ENCODE measurements around the gene KDM6B. TPM values are rescaled to one million over a fixed set of nuclear protein-coding genes. Genes with fewer than 3 reads are reported as not detected.

KDM6B gene
- total RNA-seq, 1 donor from 2014 or later = 117 TPM

DNA sequence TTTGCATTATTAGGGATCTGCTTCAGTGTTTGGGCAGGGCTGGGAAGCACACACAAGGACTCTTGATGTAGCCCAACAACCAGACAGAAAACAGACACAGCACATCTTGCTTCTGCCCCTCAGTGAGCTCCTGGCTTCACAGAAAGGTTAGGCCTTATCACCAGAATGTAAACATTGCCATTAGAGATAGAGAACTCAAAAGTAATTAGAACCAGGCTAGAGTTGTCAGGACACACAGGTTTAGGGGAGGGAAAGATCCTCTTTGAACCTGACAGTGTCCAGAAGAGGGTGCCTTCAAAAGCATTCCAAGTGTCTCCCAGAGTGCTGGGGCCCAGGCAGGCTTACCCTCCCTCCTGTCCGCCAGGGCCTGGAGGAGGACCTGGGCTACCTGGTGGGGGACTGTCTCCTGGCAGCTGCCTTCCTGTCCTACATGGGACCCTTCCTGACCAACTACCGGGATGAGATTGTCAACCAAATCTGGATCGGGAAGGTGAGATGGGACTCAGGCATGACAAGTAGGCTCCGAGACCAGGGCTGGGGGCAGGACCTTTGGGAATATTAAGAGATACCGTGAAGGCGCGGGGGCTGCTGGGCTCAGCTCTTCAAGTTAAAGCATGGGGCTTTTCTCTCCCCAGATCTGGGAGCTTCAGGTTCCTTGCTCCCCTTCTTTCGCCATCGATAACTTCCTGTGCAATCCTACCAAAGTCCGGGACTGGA is 16.9 kb upstream of the KDM6B start:
- Mint-ChIP-seq H3K36me3 (ENCODE audit: insufficient read depth) (no peaks in the 10 kb centered on the region), H3K4me1 (ENCODE audit: low read depth) (peaks cover 10% of the 10 kb centered on the region), H3K4me3 (ENCODE audit: low read depth) (no peak overlapping the region), H3K27me3 (peaks cover 60% of the 10 kb centered on the region), H3K9me3 (ENCODE audit: low read depth) (no peaks in the 10 kb centered on the region), H3K27ac (no peak overlapping the region)
- TF ChIP-seq CTCF (IDR thresholded peaks at IDR 0.05; ENCODE audit: unreplicated experiment) = no peak
- DNase-seq (ENCODE audit: low spot score, unreplicated experiment) = no peak

DNA sequence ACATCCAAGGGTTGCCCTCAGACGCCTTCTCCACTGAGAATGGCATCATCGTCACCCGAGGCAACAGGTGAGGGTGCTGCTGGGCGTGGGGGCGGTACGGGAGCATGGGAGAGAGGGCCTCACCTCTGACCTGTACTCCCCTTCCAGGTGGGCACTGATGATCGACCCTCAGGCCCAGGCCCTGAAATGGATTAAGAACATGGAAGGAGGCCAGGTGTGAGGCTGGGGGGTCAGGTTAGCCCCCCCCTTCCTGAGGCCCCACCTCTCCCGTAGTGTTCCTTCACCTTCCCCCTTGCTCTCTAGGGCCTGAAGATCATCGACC is 16.4 kb upstream of the KDM6B start:
- Mint-ChIP-seq H3K9me3 (ENCODE audit: low read depth) (no peaks in the 10 kb centered on the region), H3K27me3 (peaks cover 64% of the 10 kb centered on the region), H3K27ac (no peak overlapping the region), H3K36me3 (ENCODE audit: insufficient read depth) (no peaks in the 10 kb centered on the region), H3K4me3 (ENCODE audit: low read depth) (no peak overlapping the region), H3K4me1 (ENCODE audit: low read depth) (peaks cover 10% of the 10 kb centered on the region)
- TF ChIP-seq CTCF (IDR thresholded peaks at IDR 0.05; ENCODE audit: unreplicated experiment) = no peak
- DNase-seq (ENCODE audit: low spot score, unreplicated experiment) = no peak

- Mint-ChIP-seq H3K4me3 (ENCODE audit: low read depth) (no peak overlapping the region), H3K36me3 (ENCODE audit: insufficient read depth) (no peaks in the 10 kb centered on the region), H3K9me3 (ENCODE audit: low read depth) (no peaks in the 10 kb centered on the region), H3K27ac (no peak overlapping the region), H3K27me3 (peaks cover 65% of the 10 kb centered on the region), H3K4me1 (ENCODE audit: low read depth) (peaks cover 10% of the 10 kb centered on the region)
- TF ChIP-seq CTCF (IDR thresholded peaks at IDR 0.05; ENCODE audit: unreplicated experiment) = no peak
- DNase-seq (ENCODE audit: low spot score, unreplicated experiment) = no peak
Observed at GRCh38 chr17:7818026-7818425, 16.0 kb upstream of the KDM6B start.

DNA sequence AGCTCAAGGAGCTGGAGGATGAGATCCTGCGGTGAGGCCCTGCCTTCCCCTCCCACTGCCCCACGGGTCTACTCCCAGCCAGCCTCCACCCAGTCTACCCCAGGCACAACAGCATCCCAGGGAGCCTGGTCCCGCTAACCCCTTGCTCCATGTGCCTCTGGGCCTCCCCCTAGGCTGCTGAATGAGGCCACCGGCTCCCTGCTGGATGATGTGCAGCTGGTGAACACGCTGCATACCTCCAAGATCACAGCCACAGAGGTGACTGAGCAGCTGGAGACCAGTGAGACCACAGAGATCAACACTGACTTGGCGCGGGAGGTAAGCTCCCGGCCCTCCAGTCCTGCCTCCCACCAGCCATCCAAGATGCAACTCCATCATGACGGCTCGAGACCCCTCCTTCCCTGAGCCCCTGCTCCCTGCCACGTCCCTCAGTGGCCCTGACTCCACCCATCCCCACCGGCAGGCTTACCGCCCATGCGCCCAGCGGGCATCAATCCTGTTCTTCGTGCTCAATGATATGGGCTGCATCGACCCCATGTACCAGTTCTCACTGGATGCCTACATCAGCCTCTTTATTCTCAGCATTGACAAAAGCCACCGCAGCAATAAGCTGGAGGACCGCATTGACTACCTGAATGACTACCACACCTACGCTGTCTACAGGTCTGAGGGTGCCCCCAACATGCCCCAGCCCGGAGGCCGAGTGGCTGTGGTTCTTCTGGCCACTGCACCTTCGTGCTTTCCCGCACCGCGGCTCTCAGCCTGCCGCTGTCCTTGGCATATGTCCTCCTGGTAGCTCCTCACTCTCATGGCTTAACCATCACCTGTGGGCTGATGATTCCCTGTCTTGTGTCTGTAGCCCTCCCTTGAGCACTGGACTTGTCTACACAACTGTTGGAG is 15.0 kb upstream of the KDM6B start:
- H3K36me3 Mint-ChIP-seq (ENCODE audit: insufficient read depth) = no peaks in the 10 kb centered on the region
- no peak overlapping the region for H3K4me3 Mint-ChIP-seq (ENCODE audit: low read depth)
- DNase-seq (ENCODE audit: low spot score, unreplicated experiment) = no peak
- peaks cover 10% of the 10 kb centered on the region for H3K4me1 Mint-ChIP-seq (ENCODE audit: low read depth)
- H3K9me3 Mint-ChIP-seq (ENCODE audit: low read depth) = no peaks in the 10 kb centered on the region
- H3K27ac Mint-ChIP-seq = no peak overlapping the region
- no peak for TF ChIP-seq CTCF (IDR thresholded peaks at IDR 0.05; ENCODE audit: unreplicated experiment)
- H3K27me3 Mint-ChIP-seq = peaks cover 73% of the 10 kb centered on the region

- Mint-ChIP-seq H3K27ac (no peak overlapping the region), H3K4me1 (ENCODE audit: low read depth) (peaks cover 10% of the 10 kb centered on the region), H3K27me3 (peaks cover 82% of the 10 kb centered on the region), H3K9me3 (ENCODE audit: low read depth) (no peaks in the 10 kb centered on the region), H3K4me3 (ENCODE audit: low read depth) (no peak overlapping the region), H3K36me3 (ENCODE audit: insufficient read depth) (no peaks in the 10 kb centered on the region)
- DNase-seq (ENCODE audit: low spot score, unreplicated experiment) = no peak
- TF ChIP-seq CTCF (IDR thresholded peaks at IDR 0.05; ENCODE audit: unreplicated experiment) = no peak
Observed at GRCh38 chr17:7820231-7820630, 13.8 kb upstream of the KDM6B start.
